ENCODE data around the gene TXN. TPM values are rescaled to one million over a fixed set of nuclear protein-coding genes. Genes with fewer than 3 reads are reported as not detected.
A peak's percentile ranks its signal among the peaks of the same experiment; 100 is the strongest.
"Not testable (repeated sequence)": the region's sequence is repeated elsewhere in the genome, so short reads cannot be mapped to it uniquely, and the experiment has no call there.

TXN gene
- total RNA-seq, 1 donor from 2014 or later: 178 TPM

DNA sequence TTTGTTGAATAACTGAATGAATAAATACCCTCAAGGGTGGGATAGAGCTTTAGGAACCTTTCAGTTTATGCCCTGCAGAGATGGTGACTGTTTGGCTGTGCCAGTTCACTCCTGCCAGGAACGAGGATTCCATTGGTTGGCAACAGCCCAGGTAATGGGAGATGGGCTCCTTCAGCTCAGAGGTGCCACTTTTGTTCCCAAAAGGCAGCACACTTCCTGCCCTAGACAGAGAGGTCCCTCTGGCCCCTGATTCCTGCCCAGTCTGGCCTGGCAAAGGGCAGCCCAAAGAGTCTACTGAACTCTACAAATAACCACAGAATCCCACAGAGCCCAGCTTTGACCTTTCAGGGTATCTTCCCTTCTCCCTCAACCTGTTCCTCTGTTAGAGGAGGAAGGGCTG, 49.9 kb downstream of the TXN start:
- Histone ChIP-seq H3K36me3 (no peaks in the 10 kb centered on the region), H3K27ac (peak overlapping the region; percentile 85), H3K9me3 (no peaks in the 10 kb centered on the region), H3K4me1 (no peaks in the 10 kb centered on the region), H3K4me3 (peak overlapping the region; percentile 42), H3K27me3 (no peaks in the 10 kb centered on the region)
- ATAC-seq (peak; percentile 36), DNase-seq (no peak)
- TF ChIP-seq, protein P1, sequence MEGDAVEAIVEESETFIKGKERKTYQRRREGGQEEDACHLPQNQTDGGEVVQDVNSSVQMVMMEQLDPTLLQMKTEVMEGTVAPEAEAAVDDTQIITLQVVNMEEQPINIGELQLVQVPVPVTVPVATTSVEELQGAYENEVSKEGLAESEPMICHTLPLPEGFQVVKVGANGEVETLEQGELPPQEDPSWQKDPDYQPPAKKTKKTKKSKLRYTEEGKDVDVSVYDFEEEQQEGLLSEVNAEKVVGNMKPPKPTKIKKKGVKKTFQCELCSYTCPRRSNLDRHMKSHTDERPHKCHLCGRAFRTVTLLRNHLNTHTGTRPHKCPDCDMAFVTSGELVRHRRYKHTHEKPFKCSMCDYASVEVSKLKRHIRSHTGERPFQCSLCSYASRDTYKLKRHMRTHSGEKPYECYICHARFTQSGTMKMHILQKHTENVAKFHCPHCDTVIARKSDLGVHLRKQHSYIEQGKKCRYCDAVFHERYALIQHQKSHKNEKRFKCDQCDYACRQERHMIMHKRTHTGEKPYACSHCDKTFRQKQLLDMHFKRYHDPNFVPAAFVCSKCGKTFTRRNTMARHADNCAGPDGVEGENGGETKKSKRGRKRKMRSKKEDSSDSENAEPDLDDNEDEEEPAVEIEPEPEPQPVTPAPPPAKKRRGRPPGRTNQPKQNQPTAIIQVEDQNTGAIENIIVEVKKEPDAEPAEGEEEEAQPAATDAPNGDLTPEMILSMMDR (IDR thresholded peaks at IDR 0.05): no peak
- intact Hi-C loops (cut with DNase I): no loop called here

DNA sequence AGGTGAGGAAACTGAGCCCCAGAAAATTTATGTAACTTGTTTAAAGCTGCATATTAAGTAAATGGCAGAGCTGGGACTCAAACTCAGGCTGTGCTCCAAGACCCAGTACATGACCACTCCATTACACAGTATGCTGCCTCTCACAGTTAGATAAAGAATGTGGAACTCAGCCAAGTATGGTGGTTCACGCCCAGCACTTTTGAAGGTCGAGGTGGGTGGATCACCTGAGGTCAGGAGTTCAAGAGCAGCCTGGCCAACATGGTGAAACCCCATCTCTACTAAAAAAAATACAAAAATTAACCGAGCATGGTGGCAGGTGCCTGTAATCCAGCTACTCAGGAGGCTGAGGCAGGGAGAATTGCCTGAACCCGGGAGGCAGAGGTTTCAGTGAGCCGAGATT, 50.7 kb downstream of the TXN start:
- H3K27me3 ChIP-seq; H3K36me3 ChIP-seq; DNase-seq; H3K4me1 ChIP-seq; intact Hi-C loops (cut with DNase I); H3K9me3 ChIP-seq: not testable (repeated sequence)
- peak; percentile 20 for ATAC-seq
- Histone ChIP-seq H3K4me3 (peak overlapping the region; percentile 42), H3K27ac (peak overlapping the region; percentile 85)

DNA sequence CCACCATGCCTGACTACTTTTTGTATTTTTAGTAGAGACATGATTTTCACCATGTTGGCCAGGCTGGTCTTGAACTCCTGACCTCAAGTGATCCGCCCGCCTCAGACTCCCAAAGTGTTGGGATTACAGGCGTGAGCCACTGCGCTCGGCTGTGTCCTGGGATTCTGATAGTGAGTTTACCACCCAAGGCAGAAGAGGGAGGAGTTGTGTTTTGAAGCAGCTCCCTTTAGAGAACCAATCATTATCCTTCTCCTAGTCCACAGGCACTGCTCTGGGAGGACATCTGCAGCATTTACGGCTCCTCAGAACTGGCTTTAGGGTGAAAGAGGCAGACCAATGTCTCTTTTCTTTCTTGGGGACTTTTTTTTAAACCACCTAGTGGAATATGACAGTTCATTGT, 54.1 kb downstream of the TXN start:
- intact Hi-C loops (cut with DNase I): no loop called here
- Histone ChIP-seq H3K27ac (no peak overlapping the region), H3K36me3 (no peaks in the 10 kb centered on the region), H3K4me1 (no peaks in the 10 kb centered on the region), H3K27me3 (no peaks in the 10 kb centered on the region), H3K4me3 (no peak overlapping the region), H3K9me3 (no peaks in the 10 kb centered on the region)
- ATAC-seq: no peak
- TF ChIP-seq, protein P1 (IDR thresholded peaks at IDR 0.05): no peak
- no peak for DNase-seq

DNA sequence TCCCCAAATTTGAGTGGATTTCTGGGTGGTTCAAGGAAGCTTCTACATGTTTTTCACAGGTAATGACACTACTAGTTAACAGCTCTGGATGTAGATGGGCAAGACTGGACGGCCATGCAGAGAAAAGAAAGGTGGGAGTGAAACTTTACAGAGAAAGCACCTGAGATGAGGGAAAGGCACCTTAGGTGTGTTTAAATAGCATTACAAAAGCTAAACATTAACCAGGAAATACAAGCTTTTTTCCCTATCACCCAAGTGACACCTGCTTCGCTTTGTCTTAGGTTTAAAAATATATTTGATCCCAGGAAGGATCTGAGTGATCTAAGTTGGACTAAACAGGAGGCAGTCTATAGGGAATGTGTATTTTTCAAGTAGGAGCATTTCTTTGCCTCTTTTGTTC, 56.7 kb downstream of the TXN start:
- no peak overlapping the region for H3K27ac ChIP-seq
- ATAC-seq (peak; percentile 32), DNase-seq (no peak)
- no peaks in the 10 kb centered on the region for H3K9me3 ChIP-seq
- H3K4me3 ChIP-seq: no peak overlapping the region
- intact Hi-C loops (cut with DNase I): no loop called here
- H3K36me3 ChIP-seq: no peaks in the 10 kb centered on the region
- H3K4me1 ChIP-seq: no peaks in the 10 kb centered on the region
- no peaks in the 10 kb centered on the region for H3K27me3 ChIP-seq
- TF ChIP-seq, protein P1 (IDR thresholded peaks at IDR 0.05): no peak

DNA sequence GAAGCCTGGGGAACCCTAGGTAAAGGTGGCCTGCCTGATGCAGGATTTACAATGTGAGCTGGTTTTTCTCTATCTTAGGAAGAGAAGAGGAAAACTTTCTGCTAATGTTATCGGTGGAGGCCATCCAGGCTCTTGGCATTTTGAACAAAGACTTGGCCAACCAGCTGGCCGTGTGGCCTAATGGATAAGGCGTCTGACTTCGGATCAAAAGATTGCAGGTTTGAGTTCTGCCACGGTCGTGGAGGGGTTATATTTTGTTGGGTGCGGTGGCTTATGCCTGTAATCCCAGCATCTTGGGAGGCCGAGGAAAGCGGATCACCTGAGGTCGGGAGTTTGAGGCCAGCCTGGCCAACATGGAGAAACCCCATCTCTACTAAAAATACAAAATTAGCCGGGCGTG, 58.0 kb downstream of the TXN start:
- TF ChIP-seq, protein P1 (IDR thresholded peaks at IDR 0.05): no peak
- peaks cover 11% of the 10 kb centered on the region for H3K4me1 ChIP-seq
- H3K36me3 ChIP-seq: no peaks in the 10 kb centered on the region
- H3K9me3 ChIP-seq: no peaks in the 10 kb centered on the region
- DNase-seq: no peak
- no peak overlapping the region for H3K4me3 ChIP-seq
- no peak for ATAC-seq
- intact Hi-C loops (cut with DNase I): no loop called here
- no peaks in the 10 kb centered on the region for H3K27me3 ChIP-seq
- H3K27ac ChIP-seq: no peak overlapping the region

DNA sequence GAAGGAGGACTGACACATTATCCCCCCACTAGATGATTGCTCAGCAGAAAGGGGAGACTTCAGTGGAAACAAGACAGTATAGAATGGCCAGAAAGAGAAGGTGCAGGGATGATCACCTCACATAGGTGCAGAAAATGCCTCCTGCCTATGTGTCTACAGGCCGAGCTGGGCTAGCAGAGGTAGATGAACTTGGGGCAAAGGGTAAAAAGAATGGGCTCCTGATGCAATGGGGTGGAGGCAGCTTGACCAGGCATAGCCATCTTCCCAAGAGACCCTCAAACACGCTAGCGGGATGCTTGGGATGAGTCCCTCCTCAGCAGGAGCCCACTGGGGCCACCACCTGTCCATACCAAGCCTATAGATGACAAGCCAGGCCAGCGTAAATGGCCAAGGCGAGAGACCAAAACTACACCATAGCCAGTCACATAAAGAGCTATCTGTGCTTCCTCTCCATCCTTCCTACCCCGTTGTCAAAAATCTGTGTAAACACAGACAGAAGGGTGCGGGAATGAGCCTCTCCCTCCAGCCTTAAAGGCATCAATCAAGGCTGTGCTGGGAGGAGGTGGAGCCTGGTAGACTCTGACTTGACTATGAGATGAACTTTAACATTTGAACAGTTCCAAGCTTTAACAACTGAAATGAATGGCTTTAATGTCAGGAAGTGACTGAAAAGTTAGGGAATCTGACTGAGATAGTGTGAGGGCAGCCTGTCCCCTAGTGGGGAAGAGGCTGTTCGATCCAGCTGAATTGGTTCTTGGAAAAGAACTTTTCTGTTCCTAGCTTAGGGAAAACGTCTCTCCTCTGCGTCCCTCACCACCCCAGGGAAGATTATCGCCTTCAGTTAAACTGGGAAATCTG, 58.7 kb downstream of the TXN start:
- Histone ChIP-seq H3K27ac (no peak overlapping the region), H3K27me3 (no peaks in the 10 kb centered on the region), H3K4me3 (no peak overlapping the region), H3K9me3 (no peaks in the 10 kb centered on the region), H3K36me3 (no peaks in the 10 kb centered on the region), H3K4me1 (peaks cover 12% of the 10 kb centered on the region)
- intact Hi-C loops (cut with DNase I): no loop called here
- DNase-seq: no peak
- TF ChIP-seq, protein P1 (IDR thresholded peaks at IDR 0.05): peak; percentile 36
- no peak for ATAC-seq

DNA sequence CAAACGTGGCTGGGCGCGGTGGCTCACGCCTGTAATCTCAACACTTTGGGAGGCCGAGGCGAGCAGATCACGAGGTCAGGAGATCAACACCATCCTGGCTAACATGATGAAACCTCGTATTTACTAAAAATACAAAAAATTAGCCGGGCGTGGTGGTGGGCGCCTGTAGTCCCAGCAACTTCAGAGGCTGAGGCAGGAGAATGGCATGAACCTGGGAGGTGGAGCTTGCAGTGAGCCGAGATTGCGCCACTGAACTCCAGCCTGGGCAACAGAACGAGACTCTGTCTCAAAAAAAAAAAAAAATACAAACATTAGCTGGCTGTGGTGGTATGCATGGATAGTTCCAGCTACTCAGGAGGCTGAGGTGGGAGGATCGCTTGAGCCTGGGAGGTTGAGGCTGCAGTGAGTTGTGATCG, 60.2 kb downstream of the TXN start:
- peaks cover 12% of the 10 kb centered on the region for H3K4me1 ChIP-seq
- H3K27me3 ChIP-seq; H3K27ac ChIP-seq; intact Hi-C loops (cut with DNase I); H3K4me3 ChIP-seq; ATAC-seq; DNase-seq; H3K9me3 ChIP-seq; H3K36me3 ChIP-seq: not testable (repeated sequence)
